ENCODE data around the gene NRM.
"Not testable (repeated sequence)": the region's sequence is repeated elsewhere in the genome, so short reads cannot be mapped to it uniquely, and the experiment has no call there.

The NRM gene, protein sequence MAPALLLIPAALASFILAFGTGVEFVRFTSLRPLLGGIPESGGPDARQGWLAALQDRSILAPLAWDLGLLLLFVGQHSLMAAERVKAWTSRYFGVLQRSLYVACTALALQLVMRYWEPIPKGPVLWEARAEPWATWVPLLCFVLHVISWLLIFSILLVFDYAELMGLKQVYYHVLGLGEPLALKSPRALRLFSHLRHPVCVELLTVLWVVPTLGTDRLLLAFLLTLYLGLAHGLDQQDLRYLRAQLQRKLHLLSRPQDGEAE

GRCh38 chr6:30690403-30691207 is at the start of gene NRM:
NRM (minus strand) TSS chr6:30690984; CDS start chr6:30690974, 10 bp downstream.
- DNase-seq: peak; percentile 91

DNA sequence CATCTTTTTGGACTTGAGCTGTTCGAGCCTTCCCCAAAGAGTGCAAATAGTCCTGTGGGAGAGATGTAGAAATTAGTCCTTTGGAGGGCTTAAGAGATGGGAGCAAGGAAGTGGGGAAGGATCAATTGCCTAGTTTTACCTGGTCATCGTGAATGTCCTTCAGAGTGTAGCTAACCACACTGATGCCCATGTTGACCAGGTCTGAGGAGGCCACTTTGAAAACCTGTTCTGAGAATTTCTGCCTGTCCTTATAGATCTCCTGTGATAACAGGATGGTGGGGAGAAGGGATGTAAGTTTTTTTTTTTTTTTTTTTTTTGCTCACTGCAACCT is 49.7 kb upstream of the NRM start:
- DNase-seq: no peak

DNA sequence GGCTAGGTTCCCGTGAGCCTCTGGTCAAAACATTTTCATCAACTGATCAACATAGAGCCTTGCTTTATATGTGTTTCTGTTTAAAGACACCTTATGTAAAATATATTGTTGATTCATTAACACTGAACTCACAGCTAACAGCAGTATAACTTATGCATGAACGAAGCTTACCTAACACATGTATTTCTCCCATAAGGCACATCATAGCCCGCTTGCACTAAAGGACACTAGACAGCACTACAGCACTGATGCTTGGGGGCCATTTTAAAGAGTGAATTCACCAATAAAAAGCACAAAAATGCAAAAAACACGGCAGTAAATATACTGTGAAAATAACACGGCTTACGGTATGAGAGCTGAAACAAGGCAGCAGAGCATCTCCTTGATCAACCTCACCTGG is 47.7 kb upstream of the NRM start:
- no peak for DNase-seq

GRCh38 chr6:30735668-30736314 is 45.0 kb upstream of the NRM start:
- DNase-seq: no peak

- no peak for DNase-seq
Observed at GRCh38 chr6:30732237-30732943, 41.6 kb upstream of the NRM start.

GRCh38 chr6:30730601-30731435 is 40.0 kb upstream of the NRM start:
- DNase-seq: peak; percentile 93

- no peak for DNase-seq
Observed at GRCh38 chr6:30727920-30728553, 37.3 kb upstream of the NRM start.

- no peak for DNase-seq
Observed at GRCh38 chr6:30726506-30727413, 36.0 kb upstream of the NRM start.

GRCh38 chr6:30725713-30726505 is 35.1 kb upstream of the NRM start:
- DNase-seq: no peak

GRCh38 chr6:30724906-30725667 is 34.3 kb upstream of the NRM start:
- no peak for DNase-seq

GRCh38 chr6:30723843-30724741 is 33.3 kb upstream of the NRM start:
- not testable (repeated sequence) for DNase-seq

DNA sequence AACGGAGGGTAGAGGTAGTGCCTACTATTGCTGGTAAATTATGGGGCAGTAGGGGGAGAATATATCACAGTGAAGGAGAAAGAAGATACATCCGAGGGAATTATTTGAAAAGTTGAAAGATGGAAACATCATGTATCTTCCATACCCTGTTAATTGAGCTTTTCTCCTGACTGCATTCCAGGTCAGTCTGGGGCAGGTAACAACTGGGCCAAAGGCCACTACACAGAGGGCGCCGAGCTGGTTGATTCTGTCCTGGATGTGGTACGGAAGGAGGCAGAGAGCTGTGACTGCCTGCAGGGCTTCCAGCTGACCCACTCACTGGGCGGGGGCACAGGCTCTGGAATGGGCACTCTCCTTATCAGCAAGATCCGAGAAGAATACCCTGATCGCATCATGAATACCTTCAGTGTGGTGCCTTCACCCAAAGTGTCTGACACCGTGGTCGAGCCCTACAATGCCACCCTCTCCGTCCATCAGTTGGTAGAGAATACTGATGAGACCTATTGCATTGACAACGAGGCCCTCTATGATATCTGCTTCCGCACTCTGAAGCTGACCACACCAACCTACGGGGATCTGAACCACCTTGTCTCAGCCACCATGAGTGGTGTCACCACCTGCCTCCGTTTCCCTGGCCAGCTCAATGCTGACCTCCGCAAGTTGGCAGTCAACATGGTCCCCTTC is 32.5 kb upstream of the NRM start:
- not testable (repeated sequence) for DNase-seq

- peak; percentile 83 for DNase-seq
Observed at GRCh38 chr6:30722280-30723112, 31.7 kb upstream of the NRM start.

DNA sequence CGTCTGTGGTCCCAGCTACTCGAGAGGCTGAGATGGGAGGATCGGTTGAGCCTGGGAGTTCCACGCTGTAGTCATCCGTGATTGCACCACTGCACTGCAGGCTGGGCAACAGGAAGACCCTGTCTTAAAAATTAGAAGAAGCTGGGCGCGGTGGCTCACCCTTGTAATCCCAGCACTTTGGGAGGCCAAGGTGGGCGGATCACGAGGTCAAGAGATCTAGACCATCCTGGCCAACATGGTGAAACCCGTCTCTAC is 31.2 kb upstream of the NRM start:
- DNase-seq: peak; percentile 31

GRCh38 chr6:30721198-30722024 is 30.6 kb upstream of the NRM start:
- peak; percentile 97 for DNase-seq

- DNase-seq: peak; percentile 90
Observed at GRCh38 chr6:30720738-30721197, 30.0 kb upstream of the NRM start.

Data from RPMI8226 (cell line).